ENCODE data around the gene RBMS1.

Gene RBMS1

GRCh38 chr2:160353813-160354212 is 139.8 kb downstream of the RBMS1 start:
- no peak for DNase-seq

GRCh38 chr2:160353166-160353565 is 140.4 kb downstream of the RBMS1 start:
- peak; percentile 20 for DNase-seq

- DNase-seq: no peak
Observed at GRCh38 chr2:160352500-160352899, 141.1 kb downstream of the RBMS1 start.

GRCh38 chr2:160351956-160352355 is 141.7 kb downstream of the RBMS1 start:
- DNase-seq: no peak

- no peak for DNase-seq
Observed at GRCh38 chr2:160349306-160349705, 144.3 kb downstream of the RBMS1 start.

- no peak for DNase-seq
Observed at GRCh38 chr2:160347269-160347863, 146.2 kb downstream of the RBMS1 start.

GRCh38 chr2:160345071-160345764 is 148.4 kb downstream of the RBMS1 start:
- no peak for DNase-seq

GRCh38 chr2:160343404-160343803 is 150.2 kb downstream of the RBMS1 start:
- no peak for DNase-seq

- DNase-seq: no peak
Observed at GRCh38 chr2:160339726-160340125, 153.9 kb downstream of the RBMS1 start.

GRCh38 chr2:160338901-160339685 is 154.5 kb downstream of the RBMS1 start:
- DNase-seq: no peak

GRCh38 chr2:160337728-160338127 is 155.9 kb downstream of the RBMS1 start:
- no peak for DNase-seq

GRCh38 chr2:160336635-160337034 is 157.0 kb downstream of the RBMS1 start:
- DNase-seq: no peak

- DNase-seq: no peak
Observed at GRCh38 chr2:160336105-160336504, 157.5 kb downstream of the RBMS1 start.

GRCh38 chr2:160335441-160335840 is 158.2 kb downstream of the RBMS1 start:
- no peak for DNase-seq

GRCh38 chr2:160334028-160334741 is 159.4 kb downstream of the RBMS1 start:
- DNase-seq: no peak

- DNase-seq: no peak
Observed at GRCh38 chr2:160333324-160334027, 160.1 kb downstream of the RBMS1 start.

- DNase-seq: peak; percentile 14
Observed at GRCh38 chr2:160332318-160332717, 161.3 kb downstream of the RBMS1 start.

GRCh38 chr2:160331258-160332025 is 162.2 kb downstream of the RBMS1 start:
- DNase-seq: no peak

GRCh38 chr2:160328811-160329527 is 164.6 kb downstream of the RBMS1 start:
- no peak for DNase-seq

- DNase-seq: no peak
Observed at GRCh38 chr2:160326786-160327185, 166.8 kb downstream of the RBMS1 start.

GRCh38 chr2:160325418-160325817 is 168.2 kb downstream of the RBMS1 start:
- DNase-seq: no peak
